ENCODE measurements around the gene AOPEP.
"Not testable (repeated sequence)": the region's sequence is repeated elsewhere in the genome, so short reads cannot be mapped to it uniquely, and the experiment has no call there.

The AOPEP gene

DNA sequence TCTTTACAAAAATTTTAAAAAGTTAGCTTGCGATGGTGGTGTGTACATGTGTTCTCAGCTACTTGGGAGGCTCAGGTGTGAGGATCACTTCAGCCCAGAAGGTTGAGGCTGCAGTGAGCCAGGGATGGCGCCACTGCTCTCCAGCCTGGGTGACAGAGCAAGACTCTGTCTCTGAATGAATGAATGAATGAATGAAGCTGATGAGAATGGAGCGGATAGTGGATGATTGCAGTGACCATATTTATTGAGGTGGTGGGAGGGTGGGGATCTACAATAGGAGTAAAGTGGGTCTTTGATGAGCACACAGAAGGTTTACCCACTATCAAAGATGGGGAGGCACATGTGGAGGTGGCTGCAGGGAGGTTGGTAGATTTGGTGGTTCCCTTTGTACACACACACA is 120.2 kb downstream of the AOPEP start:
- H3K4me3 ChIP-seq (ENCODE audit: low read depth, low read length) = no peak overlapping the region
- no peak overlapping the region for H3K27ac ChIP-seq (ENCODE audit: extremely low read depth, low read depth, low read length)
- no peak for TF ChIP-seq YY1 (tag by site-specific recombination; IDR thresholded peaks at IDR 0.05)
- TF ChIP-seq, protein P1, sequence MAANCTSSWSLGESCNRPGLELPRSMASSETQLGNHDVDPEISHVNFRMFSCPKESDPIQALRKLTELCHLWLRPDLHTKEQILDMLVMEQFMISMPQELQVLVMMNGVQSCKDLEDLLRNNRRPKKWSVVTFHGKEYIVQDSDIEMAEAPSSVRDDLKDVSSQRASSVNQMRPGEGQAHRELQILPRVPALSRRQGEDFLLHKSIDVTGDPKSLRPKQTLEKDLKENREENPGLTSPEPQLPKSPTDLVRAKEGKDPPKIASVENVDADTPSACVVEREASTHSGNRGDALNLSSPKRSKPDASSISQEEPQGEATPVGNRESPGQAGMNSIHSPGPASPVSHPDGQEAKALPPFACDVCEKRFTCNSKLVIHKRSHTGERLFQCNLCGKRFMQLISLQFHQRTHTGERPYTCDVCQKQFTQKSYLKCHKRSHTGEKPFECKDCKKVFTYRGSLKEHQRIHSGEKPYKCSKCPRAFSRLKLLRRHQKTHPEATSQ (tag by site-specific recombination; IDR thresholded peaks at IDR 0.05) = no peak
- no peaks in the 10 kb centered on the region for H3K36me3 ChIP-seq (ENCODE audit: control insufficient read depth in 2 of 2, insufficient read depth in 1 of 2, low read length in 2 of 2)
- H3K9me3 ChIP-seq (ENCODE audit: control insufficient read depth, insufficient read depth, low read depth, low read length) = no peaks in the 10 kb centered on the region
- POLR2A ChIA-PET = no interaction called here
- CTCF ChIA-PET = interaction anchor here (0.6 kb wide), 3 partner anchors 166 to 281 kb away, joined by 3 to 6 read pairs (median 3); no protein-coding TSS in a partner anchor
- no peaks in the 10 kb centered on the region for H3K4me1 ChIP-seq (ENCODE audit: control insufficient read depth, insufficient read depth, low read length)

DNA sequence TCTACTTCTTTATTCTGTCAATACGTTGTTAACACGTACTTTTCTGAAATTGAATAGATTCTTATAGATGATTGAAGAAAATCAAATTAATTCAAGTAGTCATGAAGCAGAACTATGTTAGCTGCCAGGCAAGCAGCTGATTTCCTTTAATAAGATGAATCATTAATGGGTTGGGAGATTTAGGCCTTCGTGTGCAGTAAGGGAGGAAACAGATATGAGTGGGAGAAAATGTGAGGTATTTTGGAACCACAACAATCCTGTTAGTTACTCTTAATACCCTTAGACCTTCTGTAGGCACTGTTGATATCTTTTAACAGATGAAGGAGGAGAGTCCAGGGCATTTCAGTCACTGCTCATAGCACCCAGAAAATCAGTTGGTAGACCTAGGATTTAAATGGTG is 121.0 kb downstream of the AOPEP start:
- no peaks in the 10 kb centered on the region for H3K9me3 ChIP-seq (ENCODE audit: control insufficient read depth, insufficient read depth, low read depth, low read length)
- TF ChIP-seq ZNF335 (tag by site-specific recombination; conservative IDR thresholded peaks at IDR 0.05) (no peak), ZNF404 (tag by site-specific recombination; IDR thresholded peaks at IDR 0.05) (no peak), KLF7 (tag by site-specific recombination; IDR thresholded peaks at IDR 0.05; ENCODE audit: borderline replicate concordance) (no peak), ZNF223 (tag by site-specific recombination; IDR thresholded peaks at IDR 0.05) (no peak), OVOL3 (tag by site-specific recombination; IDR thresholded peaks at IDR 0.05) (no peak), SCRT1 (tag by site-specific recombination; IDR thresholded peaks at IDR 0.05; ENCODE audit: borderline replicate concordance) (no peak), BCL11A (tag by site-specific recombination; IDR thresholded peaks at IDR 0.05; ENCODE audit: low read depth) (no peak), SETDB1 (IDR thresholded peaks at IDR 0.05; ENCODE audit: insufficient read length, low read length) (no peak), ZNF664 (tag by site-specific recombination; IDR thresholded peaks at IDR 0.05) (no peak)
- TF ChIP-seq, protein P2, sequence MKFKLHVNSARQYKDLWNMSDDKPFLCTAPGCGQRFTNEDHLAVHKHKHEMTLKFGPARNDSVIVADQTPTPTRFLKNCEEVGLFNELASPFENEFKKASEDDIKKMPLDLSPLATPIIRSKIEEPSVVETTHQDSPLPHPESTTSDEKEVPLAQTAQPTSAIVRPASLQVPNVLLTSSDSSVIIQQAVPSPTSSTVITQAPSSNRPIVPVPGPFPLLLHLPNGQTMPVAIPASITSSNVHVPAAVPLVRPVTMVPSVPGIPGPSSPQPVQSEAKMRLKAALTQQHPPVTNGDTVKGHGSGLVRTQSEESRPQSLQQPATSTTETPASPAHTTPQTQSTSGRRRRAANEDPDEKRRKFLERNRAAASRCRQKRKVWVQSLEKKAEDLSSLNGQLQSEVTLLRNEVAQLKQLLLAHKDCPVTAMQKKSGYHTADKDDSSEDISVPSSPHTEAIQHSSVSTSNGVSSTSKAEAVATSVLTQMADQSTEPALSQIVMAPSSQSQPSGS (tag by site-specific recombination; IDR thresholded peaks at IDR 0.05; ENCODE audit: low read depth) = no peak
- TF ChIP-seq, protein P3, sequence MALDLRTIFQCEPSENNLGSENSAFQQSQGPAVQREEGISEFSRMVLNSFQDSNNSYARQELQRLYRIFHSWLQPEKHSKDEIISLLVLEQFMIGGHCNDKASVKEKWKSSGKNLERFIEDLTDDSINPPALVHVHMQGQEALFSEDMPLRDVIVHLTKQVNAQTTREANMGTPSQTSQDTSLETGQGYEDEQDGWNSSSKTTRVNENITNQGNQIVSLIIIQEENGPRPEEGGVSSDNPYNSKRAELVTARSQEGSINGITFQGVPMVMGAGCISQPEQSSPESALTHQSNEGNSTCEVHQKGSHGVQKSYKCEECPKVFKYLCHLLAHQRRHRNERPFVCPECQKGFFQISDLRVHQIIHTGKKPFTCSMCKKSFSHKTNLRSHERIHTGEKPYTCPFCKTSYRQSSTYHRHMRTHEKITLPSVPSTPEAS (tag by site-specific recombination; IDR thresholded peaks at IDR 0.05) = no peak
- TF ChIP-seq, protein P4, sequence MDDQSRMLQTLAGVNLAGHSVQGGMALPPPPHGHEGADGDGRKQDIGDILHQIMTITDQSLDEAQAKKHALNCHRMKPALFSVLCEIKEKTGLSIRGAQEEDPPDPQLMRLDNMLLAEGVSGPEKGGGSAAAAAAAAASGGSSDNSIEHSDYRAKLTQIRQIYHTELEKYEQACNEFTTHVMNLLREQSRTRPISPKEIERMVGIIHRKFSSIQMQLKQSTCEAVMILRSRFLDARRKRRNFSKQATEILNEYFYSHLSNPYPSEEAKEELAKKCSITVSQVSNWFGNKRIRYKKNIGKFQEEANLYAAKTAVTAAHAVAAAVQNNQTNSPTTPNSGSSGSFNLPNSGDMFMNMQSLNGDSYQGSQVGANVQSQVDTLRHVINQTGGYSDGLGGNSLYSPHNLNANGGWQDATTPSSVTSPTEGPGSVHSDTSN (CRISPR knock-in tag; IDR thresholded peaks at IDR 0.05) = no peak
- TF ChIP-seq, protein P5, sequence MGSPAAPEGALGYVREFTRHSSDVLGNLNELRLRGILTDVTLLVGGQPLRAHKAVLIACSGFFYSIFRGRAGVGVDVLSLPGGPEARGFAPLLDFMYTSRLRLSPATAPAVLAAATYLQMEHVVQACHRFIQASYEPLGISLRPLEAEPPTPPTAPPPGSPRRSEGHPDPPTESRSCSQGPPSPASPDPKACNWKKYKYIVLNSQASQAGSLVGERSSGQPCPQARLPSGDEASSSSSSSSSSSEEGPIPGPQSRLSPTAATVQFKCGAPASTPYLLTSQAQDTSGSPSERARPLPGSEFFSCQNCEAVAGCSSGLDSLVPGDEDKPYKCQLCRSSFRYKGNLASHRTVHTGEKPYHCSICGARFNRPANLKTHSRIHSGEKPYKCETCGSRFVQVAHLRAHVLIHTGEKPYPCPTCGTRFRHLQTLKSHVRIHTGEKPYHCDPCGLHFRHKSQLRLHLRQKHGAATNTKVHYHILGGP (tag by site-specific recombination; IDR thresholded peaks at IDR 0.05) = no peak
- TF ChIP-seq, protein P6, sequence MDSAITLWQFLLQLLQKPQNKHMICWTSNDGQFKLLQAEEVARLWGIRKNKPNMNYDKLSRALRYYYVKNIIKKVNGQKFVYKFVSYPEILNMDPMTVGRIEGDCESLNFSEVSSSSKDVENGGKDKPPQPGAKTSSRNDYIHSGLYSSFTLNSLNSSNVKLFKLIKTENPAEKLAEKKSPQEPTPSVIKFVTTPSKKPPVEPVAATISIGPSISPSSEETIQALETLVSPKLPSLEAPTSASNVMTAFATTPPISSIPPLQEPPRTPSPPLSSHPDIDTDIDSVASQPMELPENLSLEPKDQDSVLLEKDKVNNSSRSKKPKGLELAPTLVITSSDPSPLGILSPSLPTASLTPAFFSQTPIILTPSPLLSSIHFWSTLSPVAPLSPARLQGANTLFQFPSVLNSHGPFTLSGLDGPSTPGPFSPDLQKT (IDR thresholded peaks at IDR 0.05; ENCODE audit: borderline replicate concordance, low read depth, low read length) = no peak
- H3K4me1 ChIP-seq (ENCODE audit: control insufficient read depth, insufficient read depth, low read length) = no peaks in the 10 kb centered on the region
- ChIA-PET CTCF (no interaction called here), POLR2A (no interaction called here)
- no peaks in the 10 kb centered on the region for H3K36me3 ChIP-seq (ENCODE audit: control insufficient read depth in 2 of 2, insufficient read depth in 1 of 2, low read length in 2 of 2)
- no peak overlapping the region for H3K27ac ChIP-seq (ENCODE audit: extremely low read depth, low read depth, low read length)
- no peak overlapping the region for H3K4me3 ChIP-seq (ENCODE audit: low read depth, low read length)

DNA sequence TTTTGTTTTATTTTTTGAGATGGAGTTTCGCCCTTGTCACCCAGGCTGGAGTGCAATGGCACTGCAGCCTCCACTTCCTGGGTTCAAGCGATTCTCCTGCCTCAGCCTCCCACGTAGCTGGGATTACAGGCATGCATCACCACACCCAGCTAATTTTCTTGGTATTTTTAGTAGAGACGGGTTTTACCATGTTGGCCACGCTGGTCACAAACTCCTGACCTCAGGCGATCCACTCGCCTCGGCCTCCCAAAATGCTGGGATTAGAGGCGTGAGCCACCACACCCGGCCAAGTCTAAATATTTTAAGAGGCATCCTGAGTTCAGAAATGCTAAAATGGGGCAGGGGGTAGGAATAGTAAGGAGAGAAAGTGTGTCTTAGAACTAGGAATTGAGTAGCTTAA is 122.3 kb downstream of the AOPEP start:
- H3K27ac ChIP-seq (ENCODE audit: extremely low read depth, low read depth, low read length); H3K9me3 ChIP-seq (ENCODE audit: control insufficient read depth, insufficient read depth, low read depth, low read length); H3K36me3 ChIP-seq (ENCODE audit: control insufficient read depth in 2 of 2, insufficient read depth in 1 of 2, low read length in 2 of 2); POLR2A ChIA-PET; H3K4me3 ChIP-seq (ENCODE audit: low read depth, low read length); H3K4me1 ChIP-seq (ENCODE audit: control insufficient read depth, insufficient read depth, low read length): not testable (repeated sequence)
- CTCF ChIA-PET = interaction anchor here (0.6 to 0.7 kb wide), 2 partner anchors 8 to 100 kb away, joined by 3 to 5 read pairs; no protein-coding TSS in a partner anchor

All from HEK293 (cell line).